ENCODE results near the gene PDE8B. TPM values are rescaled to one million over a fixed set of nuclear protein-coding genes. Genes with fewer than 3 reads are reported as not detected.

Gene PDE8B
- total RNA-seq, 1 donor from 2014 or later, result under 0.01 TPM

DNA sequence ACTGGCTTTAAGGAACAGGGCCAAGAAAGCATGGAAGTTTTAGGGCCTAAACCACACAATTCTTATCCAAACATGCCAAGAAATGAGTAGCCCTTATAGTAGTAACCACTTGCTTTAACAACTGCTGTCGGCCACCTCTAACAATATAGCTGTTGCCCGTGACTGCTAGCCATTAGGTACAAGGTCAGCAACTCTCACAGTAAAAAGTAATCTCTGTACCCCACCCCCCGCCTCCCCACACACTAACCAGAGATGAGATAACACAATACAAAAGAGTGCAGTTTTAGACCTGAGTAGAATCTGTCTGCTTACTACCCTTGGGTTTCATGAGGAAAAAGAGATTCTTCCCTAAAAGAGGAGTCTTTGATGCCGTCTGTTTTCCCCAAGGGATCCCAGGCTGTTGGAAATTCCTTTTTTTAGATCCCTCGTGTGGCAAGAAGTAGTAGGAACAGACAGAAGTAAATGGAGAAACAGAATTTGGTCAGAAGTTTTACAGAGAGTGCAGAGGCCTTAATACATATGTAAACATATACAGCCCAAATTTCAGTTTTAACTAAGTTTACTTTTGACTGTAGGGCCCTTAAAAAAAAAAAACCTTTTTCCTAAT is 187.3 kb downstream of the PDE8B start:
- no peaks in the 10 kb centered on the region for H3K36me3 ChIP-seq (ENCODE audit: control insufficient read depth, insufficient read depth, low read length)
- H3K4me3 ChIP-seq (ENCODE audit: low read depth, low read length), result no peak overlapping the region
- no peaks in the 10 kb centered on the region for H3K27me3 ChIP-seq (ENCODE audit: control insufficient read depth, insufficient read depth, low read length)
- DNase-seq (ENCODE audit: low read depth) (no peak), FAIRE-seq (no peak)
- no peak for TF ChIP-seq CTCF (IDR thresholded peaks at IDR 0.05; ENCODE audit: insufficient read depth, low read length, severe bottlenecking)

DNA sequence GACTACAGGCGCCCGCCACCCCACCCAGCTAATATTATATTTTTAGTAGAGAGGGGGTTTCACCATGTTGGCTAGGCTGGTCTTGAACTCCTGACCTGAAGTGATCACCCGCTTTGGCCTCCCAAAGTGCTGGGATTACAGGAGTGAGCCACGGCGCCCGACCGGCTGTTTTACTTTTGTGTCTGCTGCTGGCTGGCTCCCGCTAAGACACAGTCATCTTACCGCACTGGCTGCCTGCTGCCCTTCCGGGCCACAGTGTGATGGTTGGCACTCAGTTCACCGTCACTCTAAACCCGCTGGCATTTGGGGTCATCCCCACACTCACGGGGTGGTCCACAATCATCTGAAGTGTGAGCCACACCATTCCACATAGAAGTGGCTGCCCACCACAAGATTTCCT is 188.0 kb downstream of the PDE8B start:
- TF ChIP-seq CTCF (IDR thresholded peaks at IDR 0.05; ENCODE audit: insufficient read depth, low read length, severe bottlenecking), result no peak
- FAIRE-seq (no peak), DNase-seq (ENCODE audit: low read depth) (no peak)

DNA sequence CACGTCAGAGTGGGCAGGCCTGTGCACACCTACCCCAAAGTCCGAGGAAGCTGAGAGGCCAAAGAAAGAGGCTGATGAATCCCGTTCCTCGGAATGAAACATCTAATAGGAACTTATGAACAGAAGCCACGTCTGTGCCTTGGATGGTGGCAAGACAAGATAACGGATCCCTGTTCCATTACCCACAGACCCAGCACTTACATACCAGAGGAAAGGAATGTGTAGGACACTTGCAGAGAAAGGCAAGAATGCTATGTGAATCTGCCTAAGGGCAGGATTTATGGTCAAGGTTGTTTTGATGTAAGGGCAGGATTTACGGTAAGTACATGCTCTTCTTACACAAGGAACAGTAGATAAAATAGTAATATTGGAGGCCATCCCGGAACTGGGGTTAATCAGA is 188.4 kb downstream of the PDE8B start:
- no peak for FAIRE-seq
- DNase-seq (ENCODE audit: low read depth), result no peak
- no peak for TF ChIP-seq CTCF (IDR thresholded peaks at IDR 0.05; ENCODE audit: insufficient read depth, low read length, severe bottlenecking)
- Histone ChIP-seq H3K27me3 (ENCODE audit: control insufficient read depth, insufficient read depth, low read length) (no peaks in the 10 kb centered on the region), H3K4me3 (ENCODE audit: low read depth, low read length) (no peak overlapping the region), H3K36me3 (ENCODE audit: control insufficient read depth, insufficient read depth, low read length) (no peaks in the 10 kb centered on the region)

More for the DNA sequence above, 188.0 kb downstream of the PDE8B start:
- H3K27me3 ChIP-seq (ENCODE audit: control insufficient read depth, insufficient read depth, low read length), result no peaks in the 10 kb centered on the region
- H3K4me3 ChIP-seq (ENCODE audit: low read depth, low read length), result no peak overlapping the region
- no peaks in the 10 kb centered on the region for H3K36me3 ChIP-seq (ENCODE audit: control insufficient read depth, insufficient read depth, low read length)

- no peak for TF ChIP-seq CTCF (IDR thresholded peaks at IDR 0.05; ENCODE audit: insufficient read depth, low read length, severe bottlenecking)
- Histone ChIP-seq H3K4me3 (ENCODE audit: low read depth, low read length) (no peak overlapping the region), H3K27me3 (ENCODE audit: control insufficient read depth, insufficient read depth, low read length) (no peaks in the 10 kb centered on the region), H3K36me3 (ENCODE audit: control insufficient read depth, insufficient read depth, low read length) (no peaks in the 10 kb centered on the region)
- FAIRE-seq (no peak), DNase-seq (ENCODE audit: low read depth) (no peak)
Measured at GRCh38 chr5:77400645-77401044, 190.2 kb downstream of the PDE8B start.

DNA sequence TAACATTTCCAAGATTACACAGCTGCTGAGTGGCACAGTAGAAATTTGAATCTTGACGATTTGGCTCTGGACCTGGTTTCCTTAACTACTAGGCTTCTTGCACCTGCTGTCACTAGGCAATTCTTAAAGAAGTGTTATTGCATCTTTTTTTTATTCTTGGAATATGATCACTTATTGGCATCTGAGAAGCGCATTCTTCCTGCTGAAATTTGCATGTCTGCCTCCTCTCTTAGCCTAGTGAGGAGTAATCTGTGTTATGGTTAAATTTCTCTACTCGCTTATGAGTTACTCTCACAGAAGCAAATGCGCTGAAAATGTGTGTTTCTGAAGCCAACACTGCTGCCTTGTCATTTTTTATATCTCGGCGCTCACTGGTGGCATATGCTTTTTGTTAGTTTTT is 192.3 kb downstream of the PDE8B start:
- no peak for FAIRE-seq
- Histone ChIP-seq H3K27me3 (ENCODE audit: control insufficient read depth, insufficient read depth, low read length) (no peaks in the 10 kb centered on the region), H3K4me3 (ENCODE audit: low read depth, low read length) (no peak overlapping the region), H3K36me3 (ENCODE audit: control insufficient read depth, insufficient read depth, low read length) (no peaks in the 10 kb centered on the region)
- no peak for TF ChIP-seq CTCF (IDR thresholded peaks at IDR 0.05; ENCODE audit: insufficient read depth, low read length, severe bottlenecking)
- no peak for DNase-seq (ENCODE audit: low read depth)

DNA sequence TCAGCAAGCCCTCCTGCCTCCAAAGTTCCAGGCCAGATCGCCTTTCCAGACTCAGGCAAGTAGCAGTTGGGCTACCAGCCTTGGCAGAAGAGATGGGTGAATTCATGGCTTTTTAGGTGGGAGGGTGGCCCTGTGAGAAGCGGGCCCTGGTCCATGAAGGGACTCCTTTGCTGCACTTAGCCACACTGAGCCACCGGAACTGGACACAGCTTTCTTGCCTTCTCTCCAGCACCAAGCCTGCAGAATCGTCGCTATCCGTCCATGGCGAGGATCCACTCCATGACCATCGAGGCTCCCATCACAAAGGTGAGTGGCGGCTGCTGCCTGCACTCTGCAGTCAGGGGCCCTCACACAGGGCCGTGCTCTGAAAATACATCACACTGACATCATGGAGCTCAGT is 196.7 kb downstream of the PDE8B start:
- Histone ChIP-seq H3K27me3 (ENCODE audit: control insufficient read depth, insufficient read depth, low read length) (no peaks in the 10 kb centered on the region), H3K36me3 (ENCODE audit: control insufficient read depth, insufficient read depth, low read length) (no peaks in the 10 kb centered on the region), H3K4me3 (ENCODE audit: low read depth, low read length) (no peak overlapping the region)
- no peak for FAIRE-seq
- no peak for DNase-seq (ENCODE audit: low read depth)
- TF ChIP-seq CTCF (IDR thresholded peaks at IDR 0.05; ENCODE audit: insufficient read depth, low read length, severe bottlenecking), result no peak
